NCI-H2227 (cell line): ENCODE measurements around the gene CMC2.
A peak's percentile ranks its signal among the peaks of the same experiment; 100 is the strongest.

Source experiments
- DNase-seq: peaks from one replicate; lab custom pipeline; 2025; ENCODE audit not compliant: unreplicated experiment; lab: John Stamatoyannopoulos, UW

Gene CMC2

GRCh38 chr16:80935691-80936090 is 71.0 kb downstream of the CMC2 start:
- DNase-seq: no peak

GRCh38 chr16:80932708-80933095 is 74.0 kb downstream of the CMC2 start:
- no peak for DNase-seq

GRCh38 chr16:80931801-80932707 is 74.6 kb downstream of the CMC2 start:
- peak; percentile 67 for DNase-seq

- no peak for DNase-seq
Observed at GRCh38 chr16:80924372-80924978, 82.2 kb downstream of the CMC2 start.

GRCh38 chr16:80923356-80923755 is 83.3 kb downstream of the CMC2 start:
- no peak for DNase-seq
